Measurements from ENCODE around the gene ALKBH4. TPM values are rescaled to one million over a fixed set of nuclear protein-coding genes. Genes with fewer than 3 reads are reported as not detected.

The ALKBH4 gene
- total RNA-seq, 1 experiment from 2014 or later, result 5.9 TPM

DNA sequence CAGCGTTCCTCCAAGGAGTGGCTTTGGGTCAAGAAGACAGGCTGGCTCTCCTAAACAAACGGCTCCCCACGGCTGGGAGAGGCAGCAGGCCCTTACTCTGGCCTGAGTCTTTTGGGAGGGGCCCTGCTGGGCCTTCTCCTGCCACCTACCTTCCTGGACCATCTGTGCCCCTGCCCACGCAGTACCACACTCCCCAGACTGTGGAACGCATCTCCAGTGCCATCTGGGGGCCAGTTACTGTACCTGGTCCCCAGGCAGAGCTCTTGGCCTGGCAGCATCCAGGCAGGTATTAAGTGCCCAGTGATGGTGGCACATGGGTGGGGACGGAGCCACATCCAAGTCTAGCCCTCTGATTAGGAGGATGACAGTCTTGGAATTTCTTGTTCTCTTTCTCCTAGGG, 14.4 kb downstream of the ALKBH4 start:
- Mint-ChIP-seq H3K9me3 (ENCODE audit: unreplicated experiment) (no peaks in the 10 kb centered on the region), H3K27ac (ENCODE audit: low read depth, unreplicated experiment) (no peak overlapping the region), H3K27me3 (ENCODE audit: insufficient read depth, unreplicated experiment) (no peaks in the 10 kb centered on the region), H3K36me3 (ENCODE audit: insufficient read depth, unreplicated experiment) (peaks cover 12% of the 10 kb centered on the region), H3K4me3 (ENCODE audit: unreplicated experiment) (no peak overlapping the region), H3K4me1 (ENCODE audit: insufficient read depth, unreplicated experiment) (no peaks in the 10 kb centered on the region)
- TF ChIP-seq, protein P1, sequence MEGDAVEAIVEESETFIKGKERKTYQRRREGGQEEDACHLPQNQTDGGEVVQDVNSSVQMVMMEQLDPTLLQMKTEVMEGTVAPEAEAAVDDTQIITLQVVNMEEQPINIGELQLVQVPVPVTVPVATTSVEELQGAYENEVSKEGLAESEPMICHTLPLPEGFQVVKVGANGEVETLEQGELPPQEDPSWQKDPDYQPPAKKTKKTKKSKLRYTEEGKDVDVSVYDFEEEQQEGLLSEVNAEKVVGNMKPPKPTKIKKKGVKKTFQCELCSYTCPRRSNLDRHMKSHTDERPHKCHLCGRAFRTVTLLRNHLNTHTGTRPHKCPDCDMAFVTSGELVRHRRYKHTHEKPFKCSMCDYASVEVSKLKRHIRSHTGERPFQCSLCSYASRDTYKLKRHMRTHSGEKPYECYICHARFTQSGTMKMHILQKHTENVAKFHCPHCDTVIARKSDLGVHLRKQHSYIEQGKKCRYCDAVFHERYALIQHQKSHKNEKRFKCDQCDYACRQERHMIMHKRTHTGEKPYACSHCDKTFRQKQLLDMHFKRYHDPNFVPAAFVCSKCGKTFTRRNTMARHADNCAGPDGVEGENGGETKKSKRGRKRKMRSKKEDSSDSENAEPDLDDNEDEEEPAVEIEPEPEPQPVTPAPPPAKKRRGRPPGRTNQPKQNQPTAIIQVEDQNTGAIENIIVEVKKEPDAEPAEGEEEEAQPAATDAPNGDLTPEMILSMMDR (IDR thresholded peaks at IDR 0.05; ENCODE audit: unreplicated experiment), result no peak
- CTCF ChIA-PET, result interaction anchor here (0.5 to 1.0 kb wide), 2 partner anchors 12 to 28 kb away, joined by 3 to 4 read pairs; no protein-coding TSS in a partner anchor
- no TSS peak for BruUV-seq (replicated peaks)
- peak; percentile 22 for DNase-seq (ENCODE audit: unreplicated experiment)
- POLR2A ChIA-PET, result interaction anchor here (3.0 kb wide), 1 partner anchor 14 kb away, joined by 7 read pairs; the partner anchor contains the start of genes ALKBH4 and LRWD1
- intact Hi-C loops (cut with micrococcal nuclease), result no loop called here

GRCh38 chr7:102449136-102449535, 15.5 kb downstream of the ALKBH4 start:
- TF ChIP-seq, protein P1 (IDR thresholded peaks at IDR 0.05; ENCODE audit: unreplicated experiment), result no peak
- Mint-ChIP-seq H3K27me3 (ENCODE audit: insufficient read depth, unreplicated experiment) (no peaks in the 10 kb centered on the region), H3K4me1 (ENCODE audit: insufficient read depth, unreplicated experiment) (no peaks in the 10 kb centered on the region), H3K4me3 (ENCODE audit: unreplicated experiment) (no peak overlapping the region), H3K36me3 (ENCODE audit: insufficient read depth, unreplicated experiment) (peaks cover 7% of the 10 kb centered on the region), H3K9me3 (ENCODE audit: unreplicated experiment) (no peaks in the 10 kb centered on the region), H3K27ac (ENCODE audit: low read depth, unreplicated experiment) (no peak overlapping the region)
- BruUV-seq (replicated peaks), result no TSS peak
- ChIA-PET CTCF (no interaction called here), POLR2A (interaction anchor here (3.0 kb wide), 1 partner anchor 15 kb away, joined by 7 read pairs; the partner anchor contains the start of genes ALKBH4 and LRWD1)
- intact Hi-C loops (cut with micrococcal nuclease), result no loop called here
- no peak for DNase-seq (ENCODE audit: unreplicated experiment)

DNA sequence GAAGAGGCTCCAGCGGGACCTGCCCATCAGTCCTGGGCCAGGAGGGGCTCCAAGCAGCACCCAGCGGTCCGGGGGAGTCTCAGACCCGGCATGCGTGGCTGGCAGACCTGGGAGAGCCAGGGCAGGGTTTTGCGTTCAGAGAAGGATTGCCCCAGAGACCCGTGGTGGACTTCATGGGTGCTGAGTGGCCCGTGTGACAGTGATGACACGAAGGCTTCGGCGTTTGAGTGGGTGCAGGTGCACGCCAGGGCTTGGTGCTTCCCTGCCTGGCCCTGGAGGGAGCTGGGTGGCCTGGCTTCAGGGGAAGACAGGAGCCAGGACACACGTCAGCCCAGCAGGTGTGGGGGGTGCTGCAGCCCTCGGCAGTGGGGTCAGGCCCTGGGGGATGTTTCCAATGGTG, 17.4 kb downstream of the ALKBH4 start:
- TF ChIP-seq, protein P1 (IDR thresholded peaks at IDR 0.05; ENCODE audit: unreplicated experiment), result no peak
- intact Hi-C loops (cut with micrococcal nuclease), result no loop called here
- ChIA-PET CTCF (no interaction called here), POLR2A (no interaction called here)
- BruUV-seq (replicated peaks), result no TSS peak
- Mint-ChIP-seq H3K4me1 (ENCODE audit: insufficient read depth, unreplicated experiment) (no peaks in the 10 kb centered on the region), H3K27ac (ENCODE audit: low read depth, unreplicated experiment) (no peak overlapping the region), H3K9me3 (ENCODE audit: unreplicated experiment) (no peaks in the 10 kb centered on the region), H3K27me3 (ENCODE audit: insufficient read depth, unreplicated experiment) (no peaks in the 10 kb centered on the region), H3K36me3 (ENCODE audit: insufficient read depth, unreplicated experiment) (peaks cover 12% of the 10 kb centered on the region), H3K4me3 (ENCODE audit: unreplicated experiment) (no peak overlapping the region)
- DNase-seq (ENCODE audit: unreplicated experiment), result no peak

GRCh38 chr7:102446387-102447156, 18.1 kb downstream of the ALKBH4 start:
- POLR2A ChIA-PET, result no interaction called here
- TF ChIP-seq, protein P1 (IDR thresholded peaks at IDR 0.05; ENCODE audit: unreplicated experiment), result no peak
- no peaks in the 10 kb centered on the region for H3K27me3 Mint-ChIP-seq (ENCODE audit: insufficient read depth, unreplicated experiment)
- no peak overlapping the region for H3K27ac Mint-ChIP-seq (ENCODE audit: low read depth, unreplicated experiment)
- CTCF ChIA-PET, result no interaction called here
- no peaks in the 10 kb centered on the region for H3K4me1 Mint-ChIP-seq (ENCODE audit: insufficient read depth, unreplicated experiment)
- no peaks in the 10 kb centered on the region for H3K9me3 Mint-ChIP-seq (ENCODE audit: unreplicated experiment)
- peaks cover 12% of the 10 kb centered on the region for H3K36me3 Mint-ChIP-seq (ENCODE audit: insufficient read depth, unreplicated experiment)
- no peak for DNase-seq (ENCODE audit: unreplicated experiment)
- H3K4me3 Mint-ChIP-seq (ENCODE audit: unreplicated experiment), result no peak overlapping the region
- BruUV-seq (replicated peaks), result no TSS peak
- intact Hi-C loops (cut with micrococcal nuclease), result no loop called here

Data from MCF 10A (cell line).